GM21423 (cell line): Measurements from ENCODE around the gene OGA.

ENCODE experiments used
- ATAC-seq: cut with Tn5 transposase; IDR thresholded peaks from one replicate; pipeline ENCODE4 v1.9.1; 2021; ENCODE audit warnings: mild to moderate bottlenecking, moderate library complexity; ENCODE audit not compliant: unreplicated experiment

The OGA gene

DNA sequence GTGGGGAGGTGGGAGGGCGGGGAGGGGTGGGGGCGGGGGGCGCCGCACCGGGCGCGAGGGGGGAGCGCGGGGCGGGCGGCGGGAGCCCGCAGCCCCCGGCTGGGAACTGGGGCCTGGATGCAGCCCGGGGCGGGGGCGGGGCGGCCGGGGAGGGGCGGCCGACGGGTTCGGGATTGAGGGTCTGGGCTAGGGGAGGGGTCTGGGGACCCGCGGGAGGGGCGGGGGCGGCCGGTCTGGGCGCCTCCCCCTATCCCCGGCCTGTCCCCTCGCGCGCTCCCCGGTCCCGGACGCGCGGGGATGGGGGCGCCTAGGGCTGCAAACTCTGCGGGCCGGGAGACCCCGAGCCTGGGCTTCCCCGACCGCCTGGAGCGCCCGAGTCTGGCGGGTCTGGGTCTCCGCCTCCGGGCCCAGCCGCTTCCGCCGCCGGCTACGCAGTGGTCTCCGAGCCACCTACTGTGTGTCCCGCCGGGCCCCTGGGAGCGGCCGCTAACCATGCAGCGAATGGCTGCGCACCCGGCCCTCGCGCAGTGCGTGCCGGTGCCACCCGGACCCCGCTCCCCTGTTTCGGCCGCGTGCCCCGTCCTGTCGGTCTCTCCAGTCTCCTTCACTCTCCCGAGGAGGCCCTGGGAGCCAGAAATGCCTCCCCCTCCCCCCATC, 42.0 kb downstream of the OGA start:
- ATAC-seq: no peak

DNA sequence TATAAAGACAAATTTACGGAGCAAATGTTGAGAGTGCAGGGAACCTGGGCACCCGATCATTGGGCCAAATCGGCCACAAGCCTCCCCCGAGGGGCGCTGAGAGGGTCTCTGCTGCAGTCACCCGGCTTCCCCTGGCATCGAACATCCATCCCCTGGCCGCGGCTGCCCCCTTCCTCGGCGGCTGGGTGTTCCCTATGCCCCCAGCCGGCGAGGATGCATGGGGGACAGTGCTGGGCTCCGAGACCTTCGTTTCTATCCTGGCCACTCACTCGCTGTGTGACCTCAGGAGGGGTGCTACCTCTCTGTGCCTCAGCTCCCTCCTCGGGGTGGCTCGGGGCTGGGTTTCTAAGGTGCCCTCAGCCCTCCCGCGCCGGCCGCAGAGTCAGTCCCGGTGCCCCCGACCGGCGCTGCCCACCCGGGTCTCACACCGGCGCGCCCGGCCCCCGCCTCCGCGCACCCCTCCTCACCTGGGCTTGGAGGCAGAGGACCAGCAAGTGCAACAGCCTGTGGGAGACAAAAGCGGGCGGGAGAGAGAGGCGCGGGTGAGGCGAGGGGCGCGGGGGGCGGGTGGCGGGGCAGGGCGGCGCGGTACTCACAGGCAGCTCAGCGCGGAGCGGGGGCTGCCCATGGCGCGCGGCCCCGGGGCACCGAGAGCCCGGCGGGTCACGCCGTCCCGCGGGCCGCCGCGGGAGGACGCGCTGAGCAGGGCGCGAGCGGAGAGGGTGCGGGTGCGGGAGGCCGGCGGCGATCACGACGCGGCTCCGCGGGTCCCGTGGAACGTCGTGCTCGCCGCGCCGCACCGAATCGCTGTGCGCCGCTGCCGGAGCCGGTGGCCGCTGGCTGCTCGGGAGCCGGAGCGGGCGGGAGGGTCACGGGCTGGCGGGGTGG, 42.7 kb downstream of the OGA start, which contains the start of gene FGF8:
TSS of gene FGF8 (minus strand) at position 842 of the 888 bp plus-strand sequence. CDS start at position 628, 214 bp downstream.
- no peak for ATAC-seq

DNA sequence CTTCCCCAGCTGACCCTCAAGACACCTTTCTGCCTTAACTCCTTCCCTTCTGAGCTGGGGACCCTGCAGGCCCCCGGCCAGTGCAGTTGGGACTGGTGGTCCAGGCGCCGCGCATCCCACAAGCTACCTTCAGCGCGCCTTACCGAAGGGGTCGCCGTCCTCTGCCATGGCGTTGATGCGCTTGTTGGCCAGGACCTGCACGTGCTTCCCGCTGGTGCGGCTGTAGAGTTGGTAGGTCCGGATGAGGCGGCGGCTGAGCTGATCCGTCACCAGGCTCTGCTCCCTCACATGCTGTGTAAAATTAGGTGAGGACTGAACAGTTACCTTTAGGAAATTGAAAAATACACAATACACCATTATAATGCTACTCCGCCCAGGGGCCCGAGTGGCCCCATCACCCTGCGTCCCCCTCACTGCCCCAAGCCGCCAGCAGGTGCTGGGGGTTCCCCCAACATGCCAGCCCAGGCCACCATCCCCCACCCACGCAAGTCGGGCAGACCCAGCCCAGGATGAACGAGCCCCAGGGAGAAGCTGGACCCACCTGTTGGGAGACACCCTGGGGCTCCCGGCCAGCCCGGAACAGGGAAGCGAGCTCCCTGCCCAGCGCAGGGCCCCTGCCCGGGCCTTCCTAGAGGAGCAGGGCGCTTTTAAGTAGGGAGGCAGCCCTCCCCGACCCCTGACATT, 43.5 kb downstream of the OGA start:
- ATAC-seq: no peak

DNA sequence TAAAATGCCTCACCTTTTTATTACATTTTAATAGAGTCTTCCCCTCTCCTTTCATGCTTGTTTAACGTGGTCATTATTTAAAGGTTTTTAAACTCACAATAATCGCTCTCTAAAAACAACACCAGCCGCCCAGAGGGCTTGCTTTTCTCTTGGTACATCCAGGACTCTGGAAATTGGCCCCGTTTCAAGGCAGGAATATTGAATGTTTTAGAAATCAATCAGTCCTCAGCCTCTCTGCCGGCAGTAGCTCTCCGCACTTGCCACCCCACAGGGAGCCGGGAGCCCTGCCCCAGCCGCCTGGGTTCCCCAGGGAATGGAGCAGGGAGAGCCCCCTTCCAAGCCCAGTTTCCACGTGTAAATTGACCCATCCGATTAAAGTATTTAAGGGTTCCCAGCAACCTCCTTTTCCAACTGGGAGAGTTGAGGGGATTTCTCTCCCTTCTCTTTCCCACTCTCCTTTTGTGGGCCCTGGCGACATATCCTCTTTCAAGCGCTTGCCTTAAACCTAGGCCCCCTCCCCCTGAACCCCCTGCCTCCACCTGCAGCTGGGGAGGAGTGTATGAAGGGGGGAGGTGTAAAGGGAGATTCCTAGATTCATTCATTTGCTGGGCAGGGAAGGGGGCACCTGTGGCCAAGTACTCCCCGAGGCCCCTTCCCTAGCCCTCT, 44.2 kb downstream of the OGA start:
- no peak for ATAC-seq

DNA sequence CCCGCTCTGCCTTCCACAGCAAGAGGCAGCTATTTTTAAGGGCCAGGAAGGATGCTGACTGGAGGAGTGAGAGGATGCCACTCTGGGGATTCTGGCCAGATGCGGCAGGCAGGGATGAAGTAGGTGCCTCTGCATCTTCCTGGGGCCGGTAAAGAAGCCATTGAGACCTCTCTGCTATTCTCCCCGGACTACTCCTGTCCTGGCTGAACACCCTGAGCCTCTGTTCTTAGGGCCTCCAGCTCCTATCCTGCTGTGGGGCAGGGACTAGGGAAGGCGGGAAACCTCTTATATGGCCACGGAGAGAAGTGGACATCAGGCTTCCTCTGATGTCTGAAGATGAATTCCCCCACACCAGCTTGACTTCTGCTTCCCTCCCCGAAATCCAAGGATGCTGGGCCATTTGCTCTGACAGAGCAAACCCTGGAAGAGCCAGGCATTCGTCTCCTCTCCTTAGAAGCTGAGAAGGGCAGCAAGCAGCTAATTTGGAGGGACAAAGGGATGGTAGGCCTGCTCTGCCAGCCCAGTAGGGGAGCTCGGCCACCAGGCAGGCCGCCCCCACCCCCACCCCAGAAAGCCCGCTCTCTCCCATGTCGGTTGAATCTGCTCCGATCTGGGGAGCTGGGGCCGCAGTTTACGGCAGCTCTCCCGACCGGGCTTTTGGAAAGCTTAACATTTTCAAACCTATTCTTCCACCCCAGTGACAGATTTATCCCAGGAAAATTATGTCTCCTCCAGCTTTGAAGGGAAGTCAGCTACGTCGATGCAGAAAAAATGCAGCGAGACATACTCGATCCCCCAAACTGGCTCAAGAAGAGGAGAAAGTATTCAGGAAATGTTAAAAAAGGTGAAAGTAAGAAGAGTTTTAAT, 45.1 kb downstream of the OGA start:
- ATAC-seq: no peak

DNA sequence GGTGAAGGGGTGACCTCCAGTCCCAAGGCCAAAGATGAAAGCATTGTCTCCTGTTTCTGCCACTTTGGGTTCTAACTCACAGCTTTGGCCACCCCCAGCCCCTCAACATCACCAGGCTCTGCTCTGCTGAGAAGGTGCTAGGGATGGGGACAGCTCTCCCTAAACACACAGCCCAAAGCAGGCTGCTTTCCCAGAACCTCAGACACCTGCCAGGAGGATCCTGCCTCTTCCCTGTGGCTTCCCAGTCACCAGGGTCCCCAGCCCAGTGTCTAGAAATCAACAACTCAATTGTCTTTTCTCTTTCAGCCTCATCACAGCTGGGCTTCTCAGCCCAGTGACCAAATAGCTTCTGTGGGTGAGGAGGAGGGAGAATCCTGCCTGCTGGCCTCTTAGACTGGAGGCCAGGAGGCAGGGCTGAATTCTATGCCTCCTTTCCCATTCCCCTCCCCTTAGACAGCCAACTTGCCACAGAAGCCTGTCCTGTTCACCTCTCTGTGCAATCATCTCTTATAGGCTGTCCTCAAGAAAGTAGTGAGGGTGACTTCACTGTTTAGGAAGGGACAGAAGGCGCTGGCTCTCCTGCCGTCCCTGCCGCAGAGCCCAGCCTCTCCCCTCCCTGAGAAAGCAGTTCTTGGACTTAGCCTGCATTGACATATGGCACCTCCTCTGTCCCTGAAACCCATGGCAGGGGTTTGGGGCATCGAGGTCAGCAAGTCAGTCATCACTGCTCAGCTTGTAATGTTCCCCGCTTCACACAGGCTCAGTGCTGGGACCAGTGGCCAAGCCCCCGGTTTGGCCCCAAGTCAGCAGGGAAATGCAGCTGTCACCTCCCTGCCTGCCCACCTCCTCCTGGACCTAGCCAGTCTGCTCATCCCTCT, 46.0 kb downstream of the OGA start:
- ATAC-seq: no peak

DNA sequence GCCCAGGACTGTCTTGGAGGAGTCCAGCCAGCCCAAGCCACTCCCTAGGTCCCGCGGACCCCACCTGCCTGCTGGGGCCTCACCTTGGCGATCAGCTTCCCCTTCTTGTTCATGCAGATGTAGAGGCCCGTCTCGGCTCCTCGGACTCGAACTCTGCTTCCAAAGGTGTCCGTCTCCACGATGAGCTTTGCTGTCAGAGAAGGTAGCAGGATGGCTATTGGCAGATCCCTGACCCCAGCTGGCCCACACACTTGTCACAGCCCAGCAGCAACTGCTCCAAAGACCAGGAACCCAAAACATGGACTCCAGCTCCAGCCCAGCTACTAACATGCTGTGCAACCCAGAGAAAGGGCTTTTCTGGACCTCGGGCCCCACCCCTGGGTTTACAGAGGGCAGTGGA, 46.9 kb downstream of the OGA start:
- no peak for ATAC-seq

DNA sequence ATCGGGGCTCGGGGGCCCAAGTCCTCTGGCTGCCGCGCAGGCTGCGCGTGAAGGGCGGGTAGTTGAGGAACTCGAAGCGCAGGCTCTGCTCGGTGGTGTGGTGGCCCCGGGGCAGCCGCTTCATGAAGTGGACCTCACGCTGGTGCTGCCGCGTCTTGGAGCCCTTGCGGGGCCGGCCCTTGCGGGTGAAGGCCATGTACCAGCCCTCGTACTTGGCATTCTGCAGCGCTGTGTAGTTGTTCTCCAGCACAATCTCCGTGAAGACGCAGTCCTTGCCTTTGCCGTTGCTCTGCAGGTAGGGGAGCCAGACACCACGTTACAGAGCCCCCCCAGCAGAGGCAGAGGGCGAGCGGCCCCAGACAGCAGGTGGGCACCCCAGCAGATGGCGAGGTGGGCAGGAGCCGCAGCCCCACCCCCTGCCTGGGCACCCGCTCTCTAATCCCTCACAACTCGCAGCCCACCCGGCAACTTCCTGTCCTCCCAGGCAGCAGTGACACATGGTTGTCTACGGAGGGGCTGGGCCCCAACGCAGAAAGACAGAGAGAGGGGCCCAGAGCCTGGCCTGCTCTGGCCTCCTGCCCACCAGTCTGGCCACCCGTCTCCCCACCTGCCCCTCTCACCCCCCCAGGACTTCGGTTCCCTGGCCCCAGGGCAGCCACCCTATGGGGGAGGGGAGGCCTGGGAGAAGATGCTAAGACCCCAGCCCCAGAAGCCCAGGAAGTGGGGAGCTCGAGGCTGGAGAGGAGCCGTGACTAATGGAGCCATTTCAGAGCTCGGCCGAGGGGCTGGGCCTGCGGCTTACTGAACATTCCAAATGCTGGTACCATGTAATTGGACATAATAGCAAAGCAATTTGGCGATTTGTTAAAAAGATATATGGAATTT, 47.7 kb downstream of the OGA start:
- no peak for ATAC-seq

DNA sequence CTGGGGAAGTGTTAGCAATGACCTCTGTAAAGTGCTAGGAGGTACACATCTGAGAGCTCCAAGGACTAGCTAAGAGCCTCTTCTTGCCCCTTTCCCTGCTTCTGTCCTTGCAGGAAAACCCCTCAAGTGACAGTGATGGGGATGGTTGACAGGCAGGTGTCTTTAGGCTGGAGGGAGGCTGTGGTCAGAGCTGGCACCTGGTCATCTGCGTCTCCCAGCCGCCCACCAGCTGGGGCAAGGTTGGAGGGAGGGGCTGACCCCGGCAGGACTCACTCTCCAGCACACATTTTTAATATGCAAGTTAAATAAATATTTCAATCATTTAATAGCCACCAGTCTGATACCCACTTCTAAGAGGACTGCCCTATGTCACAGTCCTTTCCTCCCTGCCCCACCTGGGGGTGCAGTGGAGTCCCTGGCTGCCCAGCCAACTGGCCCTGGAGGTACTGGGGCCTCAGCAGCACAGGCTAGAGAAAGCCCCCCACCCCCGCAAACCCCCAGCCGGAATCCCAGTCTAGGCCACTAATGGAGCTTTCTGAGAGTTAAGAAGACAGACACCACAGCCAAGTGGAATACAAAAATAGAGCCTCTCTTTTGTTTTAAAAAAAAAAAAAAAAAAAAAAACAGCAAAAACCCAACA, 48.6 kb downstream of the OGA start:
- no peak for ATAC-seq

DNA sequence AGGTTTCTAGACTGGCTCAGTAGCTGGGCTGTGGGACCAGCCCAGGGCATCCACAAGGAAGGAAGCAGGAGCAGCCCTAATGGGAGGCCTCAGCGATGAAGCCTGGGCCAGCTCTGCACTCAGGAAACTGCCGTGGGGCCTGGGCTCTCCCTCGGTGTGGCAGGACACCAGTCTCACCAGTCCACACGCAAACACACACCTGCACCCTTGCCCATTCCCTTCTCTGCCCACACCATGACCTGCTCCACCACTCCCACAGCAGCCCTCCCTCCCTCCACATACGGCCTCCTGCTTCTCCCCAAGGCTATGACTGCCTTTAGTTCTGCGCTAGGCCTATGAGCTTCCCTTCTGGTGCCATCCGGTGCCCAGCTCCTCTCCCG, 49.5 kb downstream of the OGA start:
- no peak for ATAC-seq

DNA sequence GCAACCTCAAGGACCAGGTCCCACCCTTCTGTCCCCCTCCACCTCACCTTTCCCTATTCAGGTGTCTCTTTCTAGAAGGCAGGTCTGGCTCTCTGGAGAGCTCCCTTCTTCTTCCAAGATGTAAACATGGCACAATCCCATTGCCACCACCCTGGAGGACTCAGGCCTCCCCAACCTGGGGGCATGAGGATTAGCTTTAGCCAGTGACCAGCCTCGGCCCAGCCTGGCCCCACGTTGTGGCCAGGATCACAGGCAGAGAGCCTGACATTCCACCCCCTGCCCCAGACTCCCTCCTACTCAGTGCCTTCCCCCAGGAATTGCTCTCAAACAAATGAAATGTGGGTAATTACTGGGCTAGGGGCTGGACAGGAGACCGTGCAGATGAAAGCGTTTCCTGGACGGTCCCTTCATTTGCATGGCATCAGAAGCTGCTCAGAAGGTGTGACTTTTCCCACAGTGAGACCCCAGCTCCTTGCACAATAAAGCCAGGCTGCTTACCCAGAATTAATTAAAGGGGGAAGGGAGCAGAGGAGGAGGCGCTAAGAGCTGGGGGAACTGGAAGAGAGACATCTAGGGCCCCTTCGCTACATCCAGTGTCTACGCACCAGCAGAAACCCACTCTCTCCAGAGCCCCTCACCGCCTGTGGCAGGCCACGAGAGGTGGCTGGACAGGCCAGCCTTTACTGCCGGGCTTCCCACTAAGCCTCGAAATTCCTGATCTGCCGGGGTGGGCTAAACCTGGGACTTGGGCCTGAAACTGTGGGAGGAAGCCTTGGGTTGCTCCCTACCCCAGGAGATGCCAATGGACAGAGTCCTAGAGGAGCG, 50.1 kb downstream of the OGA start:
- ATAC-seq: no peak

DNA sequence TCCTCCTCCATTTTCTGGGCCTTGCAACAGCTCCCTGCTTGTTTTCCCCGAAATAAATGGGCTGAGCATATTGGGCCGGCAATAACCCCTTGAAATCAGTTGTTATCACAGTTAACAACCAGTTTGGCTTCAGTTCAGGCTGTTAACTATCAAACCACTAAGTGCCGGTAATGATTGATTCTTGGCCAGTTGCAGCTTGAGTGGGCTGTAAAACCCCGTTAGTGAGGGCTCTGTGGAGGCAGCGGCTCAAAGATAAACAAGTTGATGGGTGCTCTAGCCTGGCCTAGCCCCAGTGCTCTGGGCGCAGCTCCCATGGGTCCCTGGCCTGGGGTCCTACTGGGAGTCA, 50.7 kb downstream of the OGA start:
- no peak for ATAC-seq

DNA sequence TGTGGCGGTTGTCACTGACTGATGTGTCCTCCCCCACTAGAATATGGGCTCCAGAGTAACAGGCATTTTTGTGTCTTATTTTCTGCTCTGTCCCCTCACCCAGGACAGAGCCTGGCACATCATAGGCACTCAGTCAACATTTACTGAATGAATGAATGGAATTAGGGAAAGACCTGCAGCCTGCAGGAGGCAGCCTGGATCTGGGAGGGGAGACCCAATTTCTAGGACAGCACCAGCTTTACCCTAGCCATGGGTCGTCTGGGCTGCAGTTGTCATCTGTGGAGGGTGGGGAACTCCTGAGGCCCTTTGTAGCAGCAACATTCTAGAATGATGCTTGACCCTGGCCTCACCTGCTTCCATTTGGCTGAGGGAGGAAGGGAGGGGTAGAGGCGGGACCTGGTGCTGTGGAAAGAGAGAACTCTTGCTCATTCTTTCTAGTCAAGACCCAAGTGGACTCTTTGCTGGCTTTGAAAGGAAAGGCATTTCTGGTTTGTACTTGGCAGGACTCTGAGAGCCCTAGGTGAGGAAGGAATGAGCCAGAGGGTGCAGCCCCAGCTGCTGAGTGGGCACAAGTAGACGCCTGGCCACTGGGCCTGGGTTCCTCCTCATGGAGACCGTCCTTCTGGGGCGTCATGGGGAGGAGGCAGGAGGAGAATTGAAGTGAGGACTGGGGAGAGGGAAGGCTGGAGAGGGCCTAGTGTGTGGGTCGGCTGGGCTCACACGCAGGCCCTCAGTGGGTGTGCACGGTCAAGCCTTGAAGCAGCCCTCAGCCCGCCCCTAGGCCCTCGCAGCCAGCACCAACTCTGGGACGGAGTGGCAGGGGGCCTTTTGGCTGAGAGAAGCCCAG, 51.3 kb downstream of the OGA start:
- no peak for ATAC-seq

DNA sequence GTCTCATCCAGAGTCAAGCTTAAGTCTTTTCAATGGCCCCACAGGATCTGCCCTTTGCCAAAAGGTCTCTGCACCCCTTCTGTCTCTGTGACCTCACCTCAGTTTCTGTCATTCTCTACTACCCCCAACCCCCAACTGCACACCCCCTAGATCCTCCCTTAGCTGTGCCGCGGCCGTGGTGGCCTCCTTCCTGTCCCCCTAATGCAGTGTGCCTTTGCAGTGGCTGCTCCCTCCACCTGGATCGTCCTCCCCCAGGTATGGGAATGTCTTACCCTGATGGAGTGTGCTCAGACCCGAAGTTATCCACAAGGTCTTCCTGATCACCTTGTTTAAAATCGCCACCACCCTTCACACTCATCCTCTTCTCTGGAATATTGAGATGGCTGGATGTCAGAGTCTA, 51.9 kb downstream of the OGA start:
- no peak for ATAC-seq

DNA sequence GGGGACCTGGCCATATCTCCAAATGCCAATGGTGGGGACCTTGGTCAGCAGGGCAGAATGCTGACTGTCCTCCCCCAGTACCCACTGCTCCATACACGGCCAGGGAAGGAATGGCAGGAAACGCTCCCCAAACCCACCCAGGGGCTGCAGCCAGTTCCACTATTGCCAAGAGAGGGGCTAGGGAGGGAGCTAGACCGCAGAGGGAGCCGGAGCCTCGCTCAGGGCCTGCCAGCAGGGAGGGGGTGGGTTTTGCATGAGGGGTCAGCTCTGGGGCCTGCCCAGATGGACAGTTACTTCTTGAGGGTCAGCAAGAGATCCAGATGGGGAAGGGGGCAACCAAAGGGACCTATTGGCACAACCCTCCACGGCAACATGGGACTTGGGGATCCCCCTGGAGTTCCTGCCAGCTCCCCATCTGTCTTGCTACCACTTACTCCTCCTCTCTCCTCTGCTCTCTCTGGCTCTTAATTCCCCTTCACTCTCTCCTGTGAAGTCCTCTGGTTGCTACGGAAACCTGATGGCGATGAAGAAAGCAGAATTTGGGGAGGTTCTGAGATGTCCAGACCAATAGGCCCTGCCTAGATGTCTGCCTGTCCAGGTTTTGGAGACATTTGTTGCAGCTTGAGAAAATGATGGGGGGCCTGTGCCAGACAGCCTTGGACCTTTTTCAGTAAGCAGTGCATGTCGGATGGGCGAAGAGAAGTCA, 55.0 kb downstream of the OGA start:
- ATAC-seq: no peak

DNA sequence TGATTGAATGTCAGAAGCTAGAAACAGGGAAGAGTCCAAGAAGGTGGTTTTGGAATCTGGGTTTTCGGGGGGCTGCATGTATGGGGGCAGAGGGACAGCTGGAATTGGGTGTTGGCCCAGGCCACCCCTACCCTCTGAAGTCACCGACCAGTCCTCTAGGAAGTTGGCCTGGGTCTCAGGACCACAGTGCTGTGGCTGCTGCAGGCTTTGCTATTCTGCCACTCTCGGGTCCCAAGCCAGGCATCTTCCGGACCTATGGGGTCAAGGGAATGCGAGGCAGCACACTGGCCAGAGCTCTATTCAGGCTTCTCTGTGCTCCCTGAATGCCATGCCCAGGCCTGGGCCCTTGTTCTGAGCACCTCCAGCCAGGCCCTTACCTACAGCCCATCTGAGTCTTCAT, 55.5 kb downstream of the OGA start:
- ATAC-seq: no peak
